Spleen (tissue), 11 donors: Measurements from ENCODE around the gene HCFC1R1. TPM values are rescaled to one million over a fixed set of nuclear protein-coding genes. Genes with fewer than 3 reads are reported as not detected.

Source experiments
- DNase-seq: peaks from one replicate; pipeline ENCODE4 v3.0.0-alpha.2; 2020
- H3K27ac ChIP-seq, 8 donors: fragments of 200-600 bp; sonication (generic) in 7 of 8; 1 replicate in 4 of 8; 2 replicates in 4 of 8; pipeline versions ENCODE4 v1.5.0 to v1.8.0; 2016 to 2021; ENCODE audit warnings: inconsistent platforms in 4 of 8, mild to moderate bottlenecking in 4 of 8, moderate library complexity in 1 of 8
- H3K27me3 ChIP-seq, 7 donors: fragments of 200-600 bp; sonication (generic) in 6 of 7; replicated peaks in 1 of 7; 1 replicate in 4 of 7; 2 replicates in 3 of 7; pipeline versions ENCODE4 v1.5.0 to v1.8.0; 2016 to 2021; ENCODE audit warnings: inconsistent platforms in 3 of 7, mild to moderate bottlenecking in 1 of 7
- H3K36me3 ChIP-seq, 6 donors: fragments of 200-600 bp; sonication (generic) in 5 of 6; 1 replicate in 4 of 6; 2 replicates in 2 of 6; pipeline versions ENCODE4 v1.5.0 to v1.8.0; 2016 to 2021; ENCODE audit warnings: inconsistent platforms in 2 of 6
- H3K4me1 ChIP-seq, 6 donors: fragments of 200-600 bp; sonication (generic) in 5 of 6; 1 replicate in 3 of 6; 2 replicates in 3 of 6; pipeline versions ENCODE4 v1.5.0 to v1.8.0; 2016 to 2021; ENCODE audit warnings: inconsistent platforms in 3 of 6
- H3K4me3 ChIP-seq, 8 donors: fragments of 200-600 bp; sonication (generic) in 7 of 8; 1 replicate in 4 of 8; 2 replicates in 4 of 8; pipeline versions ENCODE4 v1.5.0 to v1.8.0; 2016 to 2021; ENCODE audit warnings: inconsistent platforms in 4 of 8, mild to moderate bottlenecking in 4 of 8, moderate library complexity in 2 of 8
- H3K9me3 ChIP-seq, 8 donors: fragments of 200-600 bp; sonication (generic) in 7 of 8; 1 replicate in 4 of 8; 2 replicates in 4 of 8; pipeline versions ENCODE4 v1.5.0 to v1.8.0; 2016 to 2021; ENCODE audit warnings: inconsistent platforms in 4 of 8
- CTCF ChIP-seq, 11 experiments: fragments of 200-600 bp in 7 of 11; fragments of 450-650 bp in 4 of 11; sonication (generic) in 4 of 11; IDR thresholded peaks in 8 of 11; conservative IDR thresholded peaks in 3 of 11; 1 replicate in 7 of 11; 2 replicates in 4 of 11; pipeline versions ENCODE4 v1.4.0 to v1.8.0; 2016 to 2021; ENCODE audit warnings: antibody characterized with exemption in 11 of 11, inconsistent platforms in 4 of 11, mild to moderate bottlenecking in 1 of 11
- POLR2A ChIP-seq, 3 donors: fragments of 450-650 bp; IDR thresholded peaks; one replicate each; pipeline ENCODE4 v1.5.1; 2017; ENCODE audit warnings: antibody characterized with exemption in 3 of 3, mild to moderate bottlenecking in 1 of 3
- POLR2AphosphoS5 ChIP-seq, 3 donors: sonication (generic); formaldehyde crosslinking; IDR thresholded peaks; one replicate each; pipeline ENCODE4 v1.5.1; 2017; ENCODE audit warnings: antibody characterized with exemption in 3 of 3
- WGBS, 5 donors: extraction: QIAGEN DNeasy Blood & Tissue Kit in 3 of 5; methylation state at CpG; one replicate each; pipeline versions ENCODE4 v1.1.5 to v1.1.7; 2013 to 2018; 5-methylcytosine and 5-hydroxymethylcytosine counted together
- intact Hi-C: fragments of 100-400 bp; cut with DNase I; formaldehyde crosslinking; loops from one replicate; pipeline ENCODE4 v1.15.0; 2023; ENCODE audit warnings: low total_unique reads
- polyA plus RNA-seq, 3 donors: library from polyadenylated mRNA; stranded (reverse); fragments of 200-250 nt; gene quantifications; one replicate each; pipeline ENCODE4 v1.2.1, GENCODE V29; 2013
- total RNA-seq, 7 donors: library from RNA; depleted of rRNA in 3 of 7; stranded (reverse); fragments of >200 nt in 3 of 7; fragmentation: NEBNext Ultra II Directional in 4 of 7; extraction: Animal tissue kit (Norgen Biotek cat#: 25700) in 4 of 7; gene quantifications; one replicate each; pipeline versions ENCODE4 v1.1.0 to v1.2.1, GENCODE V29; 2016 to 2021
- donor health status: healthy with polysubstance abuse.
- donor health status: DM: no; HTN: no; CAD: no; lungs with moderate emphysema.
- donor health status: DM: no; HTN: no; CAD: no.
- donor health status: Bipolar disorder and iron deficiency.
- donor health status: healthy.
- donor health status: DM: no; HTN: no; CAD: no.
- donor health status: DM: yes; HTN: yes; CAD: no.

Gene HCFC1R1
- total and polyA plus RNA-seq, 10 donors: 15.5 to 74.5 (median 27.2) TPM

GRCh38 chr16:3009568-3010390 lies 14.0 kb downstream of the HCFC1R1 start:
- WGBS, 5 donors: 74 to 83% (median 79%) methylated on average over 11 to 21 of the region's 21 CpGs
- TF ChIP-seq CTCF (IDR thresholded peaks at IDR 0.05 in 8 of 11, conservative IDR thresholded peaks at IDR 0.05 in 3 of 11) (no peak), POLR2A (IDR thresholded peaks at IDR 0.05) (no peak), POLR2AphosphoS5 (IDR thresholded peaks at IDR 0.05) (no peak)
- no peak overlapping the region for H3K4me3 ChIP-seq
- H3K27me3 ChIP-seq: peaks cover 0 to 92% (median 28%) of the 10 kb centered on the region in 7 donors
- H3K36me3 ChIP-seq: no peaks in the 10 kb centered on the region
- peaks cover 15 to 66% (median 36%) of the 10 kb centered on the region in 6 donors for H3K4me1 ChIP-seq
- intact Hi-C loops: no loop called here
- peak overlapping the region in 1 of 8 donors; percentile 92 for H3K27ac ChIP-seq
- DNase-seq: no peak
- no peaks in the 10 kb centered on the region for H3K9me3 ChIP-seq

GRCh38 chr16:3008690-3009037 lies 15.1 kb downstream of the HCFC1R1 start:
- H3K27ac ChIP-seq: peak overlapping the region in 6 of 8 donors; percentile 70 to 92 (median 84)
- peaks cover 0 to 83% (median 26%) of the 10 kb centered on the region in 7 donors for H3K27me3 ChIP-seq
- H3K9me3 ChIP-seq: no peaks in the 10 kb centered on the region
- WGBS, 5 donors: 71 to 80% (median 77%) methylated on average over 4 of the region's 4 CpGs
- peaks cover 16 to 70% (median 39%) of the 10 kb centered on the region in 6 donors for H3K4me1 ChIP-seq
- no peaks in the 10 kb centered on the region for H3K36me3 ChIP-seq
- intact Hi-C loops: no loop called here
- H3K4me3 ChIP-seq: peak overlapping the region in 1 of 8 donors; percentile 59
- no peak for DNase-seq
- TF ChIP-seq POLR2A (IDR thresholded peaks at IDR 0.05): no peak
- no peak for TF ChIP-seq POLR2AphosphoS5 (IDR thresholded peaks at IDR 0.05)
- no peak for TF ChIP-seq CTCF (IDR thresholded peaks at IDR 0.05 in 8 of 11, conservative IDR thresholded peaks at IDR 0.05 in 3 of 11)

- H3K36me3 ChIP-seq: no peaks in the 10 kb centered on the region
- peak overlapping the region in 7 of 8 donors; percentile 55 to 92 (median 83) for H3K27ac ChIP-seq
- no peak for TF ChIP-seq CTCF (IDR thresholded peaks at IDR 0.05 in 8 of 11, conservative IDR thresholded peaks at IDR 0.05 in 3 of 11)
- peak; percentile 6 to 36 (median 33) for TF ChIP-seq POLR2AphosphoS5 (IDR thresholded peaks at IDR 0.05)
- TF ChIP-seq POLR2A (IDR thresholded peaks at IDR 0.05): no peak
- 4 to 9% (median 7%) methylated on average over 16 to 17 of the region's 17 CpGs for WGBS, 5 donors
- no peaks in the 10 kb centered on the region for H3K9me3 ChIP-seq
- intact Hi-C loops: no loop called here
- peak; percentile 88 for DNase-seq
- peak overlapping the region in 4 of 8 donors; percentile 16 to 59 (median 23) for H3K4me3 ChIP-seq
- peaks cover 0 to 77% (median 21%) of the 10 kb centered on the region in 7 donors for H3K27me3 ChIP-seq
- peaks cover 18 to 75% (median 44%) of the 10 kb centered on the region in 6 donors for H3K4me1 ChIP-seq
Observed at GRCh38 chr16:3007957-3008689, 15.6 kb downstream of the HCFC1R1 start.
